ENCODE measurements around the gene STK10.

- TF ChIP-seq CTCF (IDR thresholded peaks at IDR 0.05; ENCODE audit: low read depth, low read length, poor library complexity, severe bottlenecking) (no peak), EZH2phosphoT487 (IDR thresholded peaks at IDR 0.05; ENCODE audit: borderline replicate concordance, low read length) (no peak)
Observed at GRCh38 chr5:172048539-172049101, 139.4 kb downstream of the STK10 start.

Data from DOHH2 (cell line).